Loucy (cell line): ENCODE data around the gene ZNF410.
"Not testable (repeated sequence)": the region's sequence is repeated elsewhere in the genome, so short reads cannot be mapped to it uniquely, and the experiment has no call there.

ENCODE experiments used
- H2AFZ ChIP-seq: fragments of 200-600 bp; sonication (generic); 2 replicates; pipeline ENCODE4 v1.6.0; 2016; ENCODE audit warnings: antibody characterized with exemption, mild to moderate bottlenecking, low read length, moderate library complexity
- H3F3A ChIP-seq: fragments of 200-600 bp; 2 replicates; pipeline ENCODE4 v1.6.0; 2016; ENCODE audit warnings: antibody characterized with exemption, low read depth, mild to moderate bottlenecking
- H3K27me3 ChIP-seq: fragments of 200-600 bp; sonication (generic); 2 replicates; pipeline ENCODE4 v1.6.1; 2014; ENCODE audit warnings: low read length, mild to moderate bottlenecking; ENCODE audit not compliant: insufficient read depth, poor library complexity, severe bottlenecking
- H3K36me3 ChIP-seq: fragments of 200-600 bp; sonication (generic); 2 replicates; pipeline ENCODE4 v1.6.1; 2016; ENCODE audit warnings: low read length; ENCODE audit not compliant: insufficient read depth
- H3K4me1 ChIP-seq: fragments of 200-600 bp; sonication (generic); 2 replicates; pipeline ENCODE4 v1.5.1; 2014; ENCODE audit warnings: low read length, mild to moderate bottlenecking; ENCODE audit not compliant: insufficient read depth, poor library complexity, severe bottlenecking
- H3K4me2 ChIP-seq: fragments of 200-600 bp; sonication (generic); 2 replicates; pipeline ENCODE4 v1.6.0; 2014; ENCODE audit warnings: antibody characterized with exemption, low read length, low read depth, mild to moderate bottlenecking; ENCODE audit not compliant: poor library complexity, severe bottlenecking
- H3K4me3 ChIP-seq: fragments of 200-600 bp; sonication (generic); 2 replicates; pipeline ENCODE4 v1.5.1; 2014; ENCODE audit warnings: low read length, mild to moderate bottlenecking, mixed read lengths; ENCODE audit not compliant: poor library complexity, severe bottlenecking
- H3K79me2 ChIP-seq: fragments of 200-600 bp; sonication (generic); 2 replicates; pipeline ENCODE4 v1.6.1; 2014; ENCODE audit warnings: low read length; ENCODE audit not compliant: insufficient read depth
- H3K9ac ChIP-seq: fragments of 200-600 bp; sonication (generic); 2 replicates; pipeline ENCODE4 v1.6.0; 2014; ENCODE audit warnings: mild to moderate bottlenecking, low read depth, low read length, moderate library complexity; ENCODE audit not compliant: poor library complexity, severe bottlenecking
- H3K9me2 ChIP-seq: fragments of 200-600 bp; sonication (generic); replicated peaks from 2 replicates; pipeline ENCODE4 v1.6.1; 2016; ENCODE audit warnings: low read depth, low read length, mixed read lengths
- H3K9me3 ChIP-seq: fragments of 200-600 bp; sonication (generic); 2 replicates; pipeline ENCODE4 v1.6.1; 2014; ENCODE audit warnings: mild to moderate bottlenecking, antibody characterized with exemption, low read length, low read depth; ENCODE audit not compliant: insufficient read depth
- H4K20me1 ChIP-seq: fragments of 200-600 bp; sonication (generic); 2 replicates; pipeline ENCODE4 v1.6.0; 2014; ENCODE audit warnings: antibody characterized with exemption, low read length, mild to moderate bottlenecking; ENCODE audit not compliant: insufficient read depth, poor library complexity, severe bottlenecking
- CTCF ChIP-seq: fragments of 200-600 bp; sonication (generic); conservative IDR thresholded peaks from 2 replicates; pipeline ENCODE4 v1.5.1; 2014; ENCODE audit warnings: mild to moderate bottlenecking, antibody characterized with exemption, low read length
- EZH2phosphoT487 ChIP-seq: fragments of 200-600 bp; IDR thresholded peaks from 2 replicates; pipeline ENCODE4 v1.6.1; 2018; ENCODE audit warnings: antibody characterized with exemption, mild to moderate bottlenecking, moderate library complexity, borderline replicate concordance

Gene ZNF410

DNA sequence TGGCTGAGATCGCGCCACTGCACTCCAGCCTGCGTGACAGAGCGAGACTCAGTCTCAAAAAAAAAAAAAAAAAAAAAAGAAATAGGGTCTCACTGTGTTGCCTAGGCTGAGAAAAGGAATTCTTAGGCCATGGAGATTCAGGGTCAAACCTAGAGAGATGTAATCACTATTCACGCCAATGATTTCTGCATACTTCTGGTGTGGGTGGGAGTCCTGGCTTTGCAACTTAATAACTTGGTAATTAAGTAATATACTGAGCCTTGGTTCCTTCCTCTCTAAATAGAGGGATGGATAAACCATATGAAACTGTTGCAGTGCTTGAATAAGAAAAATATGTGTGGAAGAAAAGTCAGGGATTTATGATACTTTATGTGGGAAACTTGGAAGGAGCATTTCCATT lies 2.7 kb downstream of the ZNF410 start:
- H3K4me1 ChIP-seq: peaks cover 39% of the 10 kb centered on the region

DNA sequence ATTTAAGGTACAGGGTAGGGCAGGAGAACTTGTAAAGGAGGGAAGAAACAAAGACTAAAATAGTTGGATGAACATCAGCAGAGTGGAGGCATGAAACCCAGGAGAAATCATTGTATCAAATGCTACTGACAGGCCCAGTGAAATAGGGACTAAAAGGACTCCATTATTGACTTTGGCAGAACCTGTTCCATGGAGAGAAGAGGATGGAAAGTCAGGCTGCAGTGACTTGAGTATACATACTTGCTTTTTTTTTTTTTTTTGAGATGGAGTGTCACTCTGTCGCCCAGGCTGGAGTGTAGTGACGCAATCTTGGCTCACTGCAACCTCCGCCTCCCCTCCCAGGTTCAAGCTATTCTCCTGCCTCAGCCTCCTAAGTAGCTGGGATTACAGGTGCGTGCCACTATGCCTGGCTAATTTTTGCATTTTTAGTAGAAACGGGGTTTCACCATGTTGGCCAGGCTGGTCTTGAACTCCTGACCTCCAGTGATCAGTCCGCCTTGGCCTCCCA lies 7.6 kb downstream of the ZNF410 start:
- peaks cover 50% of the 10 kb centered on the region for H3K79me2 ChIP-seq
- H3K9ac ChIP-seq, H3K9me2 ChIP-seq, H3K27me3 ChIP-seq, H2AFZ ChIP-seq, H3K9me3 ChIP-seq, H3K4me3 ChIP-seq, H3K4me2 ChIP-seq, H3F3A ChIP-seq: not testable (repeated sequence)
- H3K36me3 ChIP-seq: peaks cover 64% of the 10 kb centered on the region
- peaks cover 21% of the 10 kb centered on the region for H4K20me1 ChIP-seq
- peaks cover 10% of the 10 kb centered on the region for H3K4me1 ChIP-seq

More for the DNA sequence above, 2.7 kb downstream of the ZNF410 start:
- Histone ChIP-seq H3K4me2 (peak overlapping the region; percentile 78), H3K79me2 (peaks cover 88% of the 10 kb centered on the region), H3K36me3 (peaks cover 18% of the 10 kb centered on the region), H3K9me2 (no peaks in the 10 kb centered on the region), H2AFZ (no peak overlapping the region), H3F3A (no peaks in the 10 kb centered on the region), H4K20me1 (peaks cover 43% of the 10 kb centered on the region), H3K9ac (peak overlapping the region; percentile 95), H3K27me3 (no peaks in the 10 kb centered on the region), H3K9me3 (no peaks in the 10 kb centered on the region), H3K4me3 (peak overlapping the region; percentile 98)
- no peak for TF ChIP-seq EZH2phosphoT487
- TF ChIP-seq CTCF: no peak

DNA sequence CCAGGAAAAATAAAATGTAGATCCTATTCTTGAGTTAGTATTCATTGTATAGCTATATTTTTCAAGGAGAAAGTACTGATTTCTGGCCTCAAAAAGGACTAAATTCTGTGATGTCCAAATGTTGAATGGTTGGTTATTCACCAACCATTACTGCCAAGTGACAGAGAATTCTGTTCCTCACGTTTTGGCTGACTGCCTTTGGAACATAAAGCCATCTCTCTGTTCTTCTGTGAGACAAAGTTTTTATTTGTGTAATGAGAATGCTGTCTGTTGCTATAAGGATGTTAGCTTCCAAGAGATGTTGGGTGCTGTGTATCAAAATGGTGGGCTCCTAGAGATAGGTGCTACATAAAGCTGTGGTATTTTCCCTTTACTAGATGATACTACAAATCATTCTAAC lies 9.3 kb downstream of the ZNF410 start:
- Histone ChIP-seq H4K20me1 (peaks cover 16% of the 10 kb centered on the region), H2AFZ (no peak overlapping the region), H3K9me3 (no peaks in the 10 kb centered on the region), H3K36me3 (peaks cover 80% of the 10 kb centered on the region), H3F3A (no peaks in the 10 kb centered on the region), H3K9me2 (no peaks in the 10 kb centered on the region), H3K4me1 (peaks cover 8% of the 10 kb centered on the region), H3K4me3 (no peak overlapping the region), H3K4me2 (no peak overlapping the region), H3K27me3 (no peaks in the 10 kb centered on the region), H3K9ac (no peak overlapping the region), H3K79me2 (peaks cover 33% of the 10 kb centered on the region)
- TF ChIP-seq CTCF (no peak), EZH2phosphoT487 (no peak)

GRCh38 chr14:73896521-73896920 lies 9.9 kb downstream of the ZNF410 start:
- H3K9ac ChIP-seq: no peak overlapping the region
- H3K4me1 ChIP-seq: peaks cover 5% of the 10 kb centered on the region
- H2AFZ ChIP-seq: no peak overlapping the region
- peaks cover 15% of the 10 kb centered on the region for H4K20me1 ChIP-seq
- H3K36me3 ChIP-seq: peaks cover 84% of the 10 kb centered on the region
- H3K9me2 ChIP-seq: no peaks in the 10 kb centered on the region
- no peaks in the 10 kb centered on the region for H3K9me3 ChIP-seq
- no peak overlapping the region for H3K4me2 ChIP-seq
- no peaks in the 10 kb centered on the region for H3K27me3 ChIP-seq
- H3F3A ChIP-seq: no peaks in the 10 kb centered on the region
- H3K79me2 ChIP-seq: peaks cover 29% of the 10 kb centered on the region
- no peak overlapping the region for H3K4me3 ChIP-seq
- no peak for TF ChIP-seq EZH2phosphoT487
- TF ChIP-seq CTCF: no peak
